ENCODE measurements around the gene NNMT.

The NNMT gene

GRCh38 chr11:114290503-114291235 lies 5.5 kb upstream of the NNMT start:
- Histone ChIP-seq H3K4me1 (ENCODE audit: control insufficient read depth, low read length) (no peaks in the 10 kb centered on the region), H4K20me1 (ENCODE audit: control insufficient read depth, insufficient read depth, low read depth, low read length) (no peaks in the 10 kb centered on the region), H3K9me3 (ENCODE audit: control insufficient read depth, insufficient read depth, low read length) (no peaks in the 10 kb centered on the region), H3K4me3 (ENCODE audit: low read length) (no peak overlapping the region), H3K9me2 (replicated peaks; ENCODE audit: control insufficient read depth, low read length) (no peaks in the 10 kb centered on the region), H3F3A (ENCODE audit: control insufficient read depth, insufficient read depth) (no peaks in the 10 kb centered on the region), H3K27me3 (ENCODE audit: control insufficient read depth, low read length) (peaks cover 22% of the 10 kb centered on the region), H3K27ac (ENCODE audit: low read depth, low read length) (no peak overlapping the region), H3K36me3 (ENCODE audit: control insufficient read depth, low read length) (no peaks in the 10 kb centered on the region), H3K79me2 (ENCODE audit: control insufficient read depth, low read length) (no peaks in the 10 kb centered on the region), H3K4me2 (ENCODE audit: low read length) (no peak overlapping the region)
- TF ChIP-seq EZH2phosphoT487 (IDR thresholded peaks at IDR 0.05; ENCODE audit: borderline replicate concordance, low read length) (no peak), CTCF (IDR thresholded peaks at IDR 0.05; ENCODE audit: low read depth, low read length, poor library complexity, severe bottlenecking) (no peak)

- H3K9me2 ChIP-seq (replicated peaks; ENCODE audit: control insufficient read depth, low read length): no peaks in the 10 kb centered on the region
- peaks cover 22% of the 10 kb centered on the region for H3K27me3 ChIP-seq (ENCODE audit: control insufficient read depth, low read length)
- no peaks in the 10 kb centered on the region for H4K20me1 ChIP-seq (ENCODE audit: control insufficient read depth, insufficient read depth, low read depth, low read length)
- no peaks in the 10 kb centered on the region for H3K79me2 ChIP-seq (ENCODE audit: control insufficient read depth, low read length)
- H3K4me2 ChIP-seq (ENCODE audit: low read length): no peak overlapping the region
- H3F3A ChIP-seq (ENCODE audit: control insufficient read depth, insufficient read depth): no peaks in the 10 kb centered on the region
- TF ChIP-seq CTCF (IDR thresholded peaks at IDR 0.05; ENCODE audit: low read depth, low read length, poor library complexity, severe bottlenecking) (no peak), EZH2phosphoT487 (IDR thresholded peaks at IDR 0.05; ENCODE audit: borderline replicate concordance, low read length) (no peak)
- H3K9me3 ChIP-seq (ENCODE audit: control insufficient read depth, insufficient read depth, low read length): no peaks in the 10 kb centered on the region
- no peak overlapping the region for H3K4me3 ChIP-seq (ENCODE audit: low read length)
- no peak overlapping the region for H3K27ac ChIP-seq (ENCODE audit: low read depth, low read length)
- no peaks in the 10 kb centered on the region for H3K36me3 ChIP-seq (ENCODE audit: control insufficient read depth, low read length)
- no peaks in the 10 kb centered on the region for H3K4me1 ChIP-seq (ENCODE audit: control insufficient read depth, low read length)
These were observed 4.8 kb upstream of the NNMT start for GRCh38 chr11:114291381-114291780.

- peaks cover 22% of the 10 kb centered on the region for H3K27me3 ChIP-seq (ENCODE audit: control insufficient read depth, low read length)
- H4K20me1 ChIP-seq (ENCODE audit: control insufficient read depth, insufficient read depth, low read depth, low read length): no peaks in the 10 kb centered on the region
- H3K4me1 ChIP-seq (ENCODE audit: control insufficient read depth, low read length): no peaks in the 10 kb centered on the region
- H3F3A ChIP-seq (ENCODE audit: control insufficient read depth, insufficient read depth): no peaks in the 10 kb centered on the region
- TF ChIP-seq EZH2phosphoT487 (IDR thresholded peaks at IDR 0.05; ENCODE audit: borderline replicate concordance, low read length) (no peak), CTCF (IDR thresholded peaks at IDR 0.05; ENCODE audit: low read depth, low read length, poor library complexity, severe bottlenecking) (no peak)
- no peaks in the 10 kb centered on the region for H3K36me3 ChIP-seq (ENCODE audit: control insufficient read depth, low read length)
- H3K9me2 ChIP-seq (replicated peaks; ENCODE audit: control insufficient read depth, low read length): no peaks in the 10 kb centered on the region
- H3K4me2 ChIP-seq (ENCODE audit: low read length): no peak overlapping the region
- H3K79me2 ChIP-seq (ENCODE audit: control insufficient read depth, low read length): no peaks in the 10 kb centered on the region
- H3K4me3 ChIP-seq (ENCODE audit: low read length): no peak overlapping the region
- no peak overlapping the region for H3K27ac ChIP-seq (ENCODE audit: low read depth, low read length)
- no peaks in the 10 kb centered on the region for H3K9me3 ChIP-seq (ENCODE audit: control insufficient read depth, insufficient read depth, low read length)
These were observed 4.1 kb upstream of the NNMT start for GRCh38 chr11:114291842-114292680.
